ENCODE results near the gene SLFN12L. TPM values are rescaled to one million over a fixed set of nuclear protein-coding genes. Genes with fewer than 3 reads are reported as not detected.
"Not testable (repeated sequence)": the region's sequence is repeated elsewhere in the genome, so short reads cannot be mapped to it uniquely, and the experiment has no call there.

SLFN12L gene
- total RNA-seq, 1 experiment from 2014 or later: 0.91 TPM

DNA sequence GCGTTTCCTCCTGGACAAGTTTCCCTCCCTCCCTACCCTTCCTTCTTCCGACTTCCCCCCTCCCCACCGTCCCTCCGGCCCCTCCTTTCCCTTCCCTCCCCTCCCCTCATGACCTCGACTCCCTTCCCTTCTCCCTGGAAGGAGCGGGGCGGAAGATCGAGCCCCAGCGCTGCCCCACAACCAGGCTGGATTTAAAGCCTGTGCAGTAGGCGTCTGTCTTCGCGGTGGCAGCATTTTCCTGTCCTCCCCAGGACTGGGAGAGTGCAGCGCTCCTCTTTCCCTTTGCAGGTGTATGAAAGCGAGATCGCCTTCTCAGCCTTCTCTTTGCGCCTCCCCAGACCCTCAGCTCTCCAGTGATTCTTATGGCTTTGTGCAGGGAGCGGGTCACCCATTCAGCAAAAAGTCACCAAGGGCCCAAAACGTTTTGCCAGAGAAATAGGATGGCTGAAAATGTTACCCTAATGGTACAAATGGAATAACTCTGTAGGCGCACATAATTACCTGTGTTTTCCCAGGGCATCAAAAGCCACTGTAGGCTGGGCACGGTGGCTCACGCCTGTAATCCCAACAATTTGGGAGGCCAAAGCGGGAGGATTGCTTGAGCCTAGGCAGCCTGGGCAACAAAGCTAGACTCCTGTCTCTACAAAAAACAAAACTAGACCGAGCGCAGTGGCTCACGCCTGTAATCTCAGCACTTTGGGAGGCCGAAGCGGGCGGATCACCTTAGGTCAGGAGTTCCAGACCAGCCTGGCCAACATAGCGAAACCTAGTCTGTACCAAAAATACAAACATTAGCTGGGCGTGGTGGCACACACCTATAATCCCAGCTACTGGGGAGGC lies 40.8 kb downstream of the SLFN12L start:
- no peak for DNase-seq (ENCODE audit: low read depth)

DNA sequence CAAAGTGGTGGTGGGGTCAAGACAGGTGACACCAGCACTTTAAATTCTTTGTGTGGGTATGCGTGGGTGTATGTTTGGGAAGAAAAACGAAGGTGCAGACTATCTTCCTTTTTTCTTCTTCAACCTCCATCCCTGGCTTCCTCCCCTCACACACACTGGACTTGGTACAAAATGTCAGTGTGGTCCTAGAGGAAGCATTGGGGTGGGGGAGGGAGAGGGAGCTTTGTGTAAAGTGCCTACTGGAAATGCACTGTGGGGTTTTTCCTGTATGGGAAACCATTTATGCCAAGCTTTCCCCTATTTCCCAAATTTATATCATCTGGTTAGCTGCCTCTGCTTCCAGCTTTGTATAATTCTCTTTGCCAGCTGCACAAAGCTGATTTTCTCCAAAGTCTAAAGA lies 44.4 kb downstream of the SLFN12L start:
- no peak for DNase-seq (ENCODE audit: low read depth)

DNA sequence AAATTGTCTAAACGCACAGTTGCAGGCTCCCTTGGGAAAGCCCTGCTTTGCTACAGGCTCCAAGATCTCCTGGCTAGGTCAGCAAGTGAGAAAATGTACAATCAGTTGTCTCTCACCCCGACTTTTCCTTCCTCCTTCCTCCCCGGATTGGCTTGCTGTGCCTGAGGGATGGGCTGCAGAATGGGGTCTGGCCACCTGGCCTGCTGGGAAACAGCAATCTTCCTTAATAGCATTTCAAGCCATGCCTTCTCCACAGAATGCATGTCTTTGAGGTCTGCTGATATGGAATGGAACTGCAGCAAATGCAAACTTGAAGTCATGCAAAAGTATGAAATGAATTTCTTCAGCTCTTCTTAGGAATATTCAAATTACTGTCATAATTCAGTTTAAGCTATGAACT lies 46.1 kb downstream of the SLFN12L start:
- no peak for DNase-seq (ENCODE audit: low read depth)

DNA sequence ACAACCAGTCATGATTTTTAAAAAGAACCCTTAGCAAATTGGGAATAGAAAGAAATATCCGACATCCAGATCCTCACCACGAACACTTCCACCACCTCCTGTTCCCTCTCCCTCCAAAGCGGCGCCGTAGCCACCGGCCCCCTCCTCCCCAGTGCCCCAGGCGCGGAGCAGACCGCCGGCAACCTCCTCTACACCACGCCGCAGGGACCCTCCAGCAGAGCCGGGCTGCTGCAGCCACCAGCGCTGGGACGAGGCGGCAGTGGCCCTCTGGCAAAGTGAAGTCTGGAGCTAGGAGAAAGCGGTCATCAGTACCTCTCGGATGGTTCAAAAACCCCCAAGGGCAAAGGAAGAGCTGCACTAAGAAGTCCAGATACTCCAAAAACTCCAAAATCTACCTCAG lies 47.5 kb downstream of the SLFN12L start:
- DNase-seq (ENCODE audit: low read depth): no peak

DNA sequence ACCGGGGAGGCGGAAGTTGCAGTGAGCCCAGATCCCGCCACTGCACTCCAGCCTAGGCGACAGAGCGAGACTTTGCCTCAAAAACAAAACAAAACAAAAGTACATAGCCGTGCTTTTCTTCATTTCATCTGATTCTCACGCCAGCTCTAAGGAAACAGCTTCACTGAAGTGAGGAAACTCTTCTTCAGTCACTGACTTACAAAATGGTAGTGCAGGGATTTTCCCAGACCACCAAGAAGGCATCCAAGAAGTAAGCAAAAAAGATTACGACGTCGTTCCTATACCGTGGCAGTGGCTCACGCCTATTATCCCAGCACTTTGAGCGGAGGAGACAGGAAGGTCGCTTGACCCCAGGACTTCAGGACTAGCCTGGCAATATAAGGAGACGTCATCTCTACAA lies 48.5 kb downstream of the SLFN12L start:
- DNase-seq (ENCODE audit: low read depth): no peak

DNA sequence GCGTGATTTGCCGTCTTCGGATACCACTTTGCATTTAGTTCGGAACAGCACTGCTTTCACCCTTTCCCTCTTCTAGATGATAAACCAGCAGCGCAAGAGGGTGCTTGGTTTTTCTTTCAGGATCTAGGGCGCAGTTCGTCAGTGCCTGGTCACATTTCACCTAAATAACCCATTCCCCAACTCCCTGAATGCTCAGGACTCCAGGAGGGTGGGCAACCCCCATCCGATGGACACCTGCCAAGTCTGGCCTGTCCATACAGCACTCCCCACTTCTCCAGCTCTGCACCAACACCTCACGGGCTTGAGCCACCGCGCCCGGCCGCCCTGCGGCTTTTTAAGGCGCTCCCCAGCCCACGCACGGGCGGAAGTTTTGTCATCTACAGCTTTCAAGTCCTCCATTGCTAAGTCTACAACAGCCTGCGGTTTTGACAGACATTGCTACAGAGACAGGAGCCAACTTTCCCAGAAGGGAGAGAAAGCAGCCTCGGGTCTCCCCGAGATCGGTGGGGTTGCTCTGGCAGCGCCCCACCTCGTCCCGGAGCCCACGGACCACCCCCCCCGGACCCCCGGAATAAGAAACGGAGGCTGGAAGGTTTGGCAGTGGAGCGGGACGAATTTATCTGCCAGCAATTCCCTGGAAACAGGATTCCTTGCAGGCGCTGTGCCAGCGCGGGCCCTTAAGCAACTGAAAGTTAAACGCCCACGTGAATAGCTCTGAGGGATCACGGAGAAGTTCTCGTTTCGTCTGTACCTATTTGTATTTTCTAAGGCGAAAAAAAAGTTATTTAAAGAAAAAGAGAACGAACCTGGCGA lies 50.4 kb downstream of the SLFN12L start:
- DNase-seq (ENCODE audit: low read depth): peak; percentile 75

DNA sequence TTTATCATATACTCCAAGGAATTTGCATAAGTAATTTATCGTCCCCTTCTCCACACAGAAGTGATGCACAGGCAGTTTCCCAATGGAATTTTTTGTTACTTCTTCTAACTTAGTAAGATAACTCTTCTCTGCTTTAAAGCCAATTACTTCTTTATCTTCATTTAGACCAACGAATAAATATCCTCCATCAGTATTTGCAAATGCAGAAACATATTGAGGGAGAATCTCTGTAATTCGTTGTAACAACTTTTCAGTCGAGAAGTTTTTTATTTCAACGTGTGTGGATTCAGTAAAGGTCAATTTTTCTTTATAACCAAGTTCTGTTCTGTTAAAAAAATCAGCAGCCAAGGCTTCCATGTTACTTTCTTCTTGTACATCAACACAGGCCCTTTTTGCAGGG lies 58.2 kb downstream of the SLFN12L start:
- no peak for DNase-seq (ENCODE audit: low read depth)

- DNase-seq (ENCODE audit: low read depth): no peak
Observed at GRCh38 chr17:35477248-35477647, 60.2 kb downstream of the SLFN12L start.

GRCh38 chr17:35476283-35476820 lies 61.1 kb downstream of the SLFN12L start:
- no peak for DNase-seq (ENCODE audit: low read depth)

- DNase-seq (ENCODE audit: low read depth): no peak
Observed at GRCh38 chr17:35468475-35468874, 69.0 kb downstream of the SLFN12L start.

GRCh38 chr17:35467824-35468223 lies 69.7 kb downstream of the SLFN12L start:
- DNase-seq (ENCODE audit: low read depth): no peak

DNA sequence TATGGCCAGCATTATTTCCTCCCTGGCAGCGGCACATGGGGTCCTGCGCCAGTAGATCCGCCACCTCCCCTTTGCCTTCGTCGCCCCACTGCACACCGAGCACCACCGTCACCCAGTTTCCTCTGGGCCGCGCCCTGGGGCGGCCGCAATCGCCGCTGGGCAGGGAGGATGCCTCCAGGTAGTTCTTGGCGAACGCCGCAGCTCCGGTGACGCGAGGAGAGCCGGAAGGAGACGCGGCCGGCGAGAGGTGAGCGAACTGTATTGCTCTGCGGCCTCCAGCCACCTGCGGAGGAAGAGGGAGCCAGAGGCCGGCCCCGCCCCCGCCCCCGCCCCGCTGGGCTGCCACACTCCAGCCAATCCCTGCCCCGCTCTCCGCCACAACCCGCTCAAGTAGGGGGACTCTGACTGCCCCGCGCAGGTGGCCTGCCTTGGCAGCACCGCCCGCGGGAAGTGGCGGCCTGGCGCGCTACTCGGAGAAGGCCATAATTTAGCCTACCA lies 77.1 kb downstream of the SLFN12L start:
- peak; percentile 42 for DNase-seq (ENCODE audit: low read depth)

DNA sequence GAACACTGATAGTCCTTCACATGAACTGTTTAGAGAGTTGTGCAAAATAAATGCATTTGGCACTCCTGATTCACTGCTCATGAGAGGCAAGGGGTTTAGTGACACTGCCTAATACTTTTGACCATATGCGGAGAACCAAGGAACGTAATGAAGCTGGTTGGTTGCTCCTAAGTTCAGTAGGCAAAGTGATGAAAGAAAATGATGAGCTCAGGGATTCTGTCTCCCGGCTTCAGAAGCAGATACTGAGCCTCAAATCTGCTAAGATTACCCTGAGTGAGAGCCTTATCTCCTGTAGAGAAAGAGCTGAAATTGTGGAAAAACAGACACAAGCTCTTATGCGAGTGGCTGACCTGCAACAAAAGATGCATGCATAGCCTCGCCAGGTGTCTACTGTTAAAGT lies 83.4 kb downstream of the SLFN12L start:
- not testable (repeated sequence) for DNase-seq (ENCODE audit: low read depth)

- no peak for DNase-seq (ENCODE audit: low read depth)
Observed at GRCh38 chr17:35453171-35453570, 84.3 kb downstream of the SLFN12L start.

GRCh38 chr17:35449371-35449931 lies 88.0 kb downstream of the SLFN12L start:
- DNase-seq (ENCODE audit: low read depth): no peak

DNA sequence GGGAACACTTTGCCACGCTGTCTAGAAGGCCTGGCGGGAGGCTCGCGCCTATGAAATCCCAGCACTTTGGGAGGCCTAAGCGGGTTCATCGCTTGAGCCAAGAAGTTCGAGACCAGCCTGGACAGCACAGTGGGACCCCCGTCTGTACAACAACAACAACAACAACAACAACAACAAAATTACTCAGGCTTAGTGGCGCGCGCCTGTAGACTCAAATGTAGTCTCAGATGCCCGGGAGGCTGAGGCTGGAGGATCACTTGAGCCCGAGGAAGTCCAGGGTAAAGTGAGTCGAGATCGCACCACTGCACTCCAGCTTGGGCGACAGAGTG lies 88.6 kb downstream of the SLFN12L start:
- DNase-seq (ENCODE audit: low read depth): no peak

DNA sequence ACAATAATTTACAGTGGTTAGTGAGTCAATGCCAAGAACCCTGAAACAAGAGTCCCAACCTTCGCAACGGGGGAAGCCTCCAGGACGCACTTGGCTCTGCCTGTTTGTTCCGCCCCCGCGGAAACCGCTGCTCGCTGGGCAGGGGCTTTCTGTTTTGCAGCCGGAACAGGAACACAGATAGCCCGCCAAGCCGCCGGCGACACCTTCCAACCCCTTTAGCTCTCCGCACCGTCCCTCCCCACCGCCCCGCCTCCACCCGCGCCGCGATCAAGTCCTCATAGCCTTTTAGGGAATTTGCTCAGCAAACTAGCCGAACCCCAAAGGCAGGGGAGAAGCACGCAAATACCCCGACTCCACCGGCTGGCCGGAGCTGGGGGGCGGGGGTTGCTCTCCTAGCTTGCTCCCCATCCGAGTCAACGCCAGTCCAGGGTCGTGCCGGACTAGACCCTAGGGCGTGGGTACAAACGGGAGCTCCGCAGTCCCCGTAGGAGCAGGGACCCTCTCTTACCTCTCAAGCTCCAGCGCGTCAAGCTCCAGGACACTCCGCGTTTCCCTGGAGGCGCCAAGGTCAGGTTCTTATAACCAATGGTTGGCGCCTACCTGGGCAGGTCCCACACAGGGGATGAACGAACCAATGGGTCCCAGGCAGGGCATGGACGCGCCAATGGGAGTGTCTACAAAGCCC lies 89.1 kb downstream of the SLFN12L start, which contains the start of gene SLFN13:
TSS of gene SLFN13 (minus strand) at position 553 of the 685 bp plus-strand sequence. CDS start 3,086 bp downstream, outside the sequence.
- DNase-seq (ENCODE audit: low read depth): peak; percentile 89

DNA sequence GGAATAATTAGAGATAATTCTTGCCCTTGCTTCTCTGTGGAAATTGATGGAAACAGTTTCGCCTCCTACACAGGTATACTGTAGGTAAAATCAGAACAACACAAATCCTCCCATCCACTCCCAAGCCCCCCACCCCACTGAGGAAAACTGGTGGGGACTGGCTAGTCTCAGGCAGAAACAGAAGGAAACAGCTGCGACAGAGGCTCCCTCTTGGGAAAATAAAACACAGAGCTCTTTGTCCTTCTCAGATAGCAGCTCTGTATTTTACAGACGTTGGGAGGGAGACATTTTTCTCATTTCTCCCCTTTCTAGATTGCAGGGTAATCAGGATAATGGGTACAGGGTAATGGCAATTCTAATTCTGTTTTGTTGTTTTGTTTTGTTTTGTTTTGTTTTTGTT lies 90.0 kb downstream of the SLFN12L start:
- DNase-seq (ENCODE audit: low read depth): no peak

- DNase-seq (ENCODE audit: low read depth): no peak
Observed at GRCh38 chr17:35438433-35438832, 99.0 kb downstream of the SLFN12L start.

- DNase-seq (ENCODE audit: low read depth): peak; percentile 98
Observed at GRCh38 chr17:35433075-35433894, 104.2 kb downstream of the SLFN12L start.

Measured in Daoy (cell line).